NCI-H2029 (cell line): ENCODE data around the gene ADAMTS17.
"Not testable (repeated sequence)": the region's sequence is repeated elsewhere in the genome, so short reads cannot be mapped to it uniquely, and the experiment has no call there.

Experiments used
- DNase-seq: peaks from one replicate; lab custom pipeline; 2025; lab: John Stamatoyannopoulos, UW

Gene ADAMTS17

DNA sequence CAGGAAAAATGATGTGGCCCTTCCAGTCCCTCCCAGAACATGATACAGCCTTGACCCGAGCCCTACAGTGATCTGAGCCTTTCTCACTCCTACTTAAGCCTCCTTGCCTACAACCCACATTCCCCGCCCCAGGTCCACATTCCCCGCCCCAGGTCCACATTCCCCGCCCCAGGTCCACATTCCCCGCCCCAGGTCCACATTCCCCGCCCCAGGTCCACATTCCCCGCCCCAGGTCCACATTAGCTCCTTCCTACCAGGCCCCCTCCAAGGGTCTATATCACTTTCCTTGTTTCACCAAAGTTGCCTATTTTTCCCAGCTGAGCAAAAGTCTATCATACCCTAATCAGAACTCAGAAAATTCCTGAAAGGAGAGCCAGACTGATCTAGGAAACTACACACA lies 2.3 kb downstream of the ADAMTS17 start:
- not testable (repeated sequence) for DNase-seq

DNA sequence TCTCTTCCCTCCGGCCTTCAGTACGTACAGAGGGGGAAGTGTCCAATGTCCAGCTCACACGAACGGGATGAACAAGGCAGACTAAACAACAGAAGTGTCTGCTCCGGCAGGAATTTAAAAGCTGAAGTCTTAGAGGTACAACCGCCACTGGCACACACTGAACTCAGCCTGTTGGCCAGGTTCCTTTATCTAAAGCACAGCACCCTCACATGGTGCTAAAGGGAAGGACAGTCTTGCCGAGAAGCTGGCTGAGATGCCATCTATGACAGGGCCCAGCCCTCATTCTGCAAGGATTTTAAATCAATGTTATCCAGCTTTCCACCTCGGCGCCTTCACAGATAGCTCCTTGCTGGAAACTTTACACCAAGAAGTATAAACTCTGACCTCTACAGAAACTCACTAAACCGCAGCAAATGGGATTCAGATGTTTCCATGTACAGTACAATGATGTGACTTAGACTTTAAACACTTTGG lies 2.8 kb downstream of the ADAMTS17 start:
- peak; percentile 59 for DNase-seq

DNA sequence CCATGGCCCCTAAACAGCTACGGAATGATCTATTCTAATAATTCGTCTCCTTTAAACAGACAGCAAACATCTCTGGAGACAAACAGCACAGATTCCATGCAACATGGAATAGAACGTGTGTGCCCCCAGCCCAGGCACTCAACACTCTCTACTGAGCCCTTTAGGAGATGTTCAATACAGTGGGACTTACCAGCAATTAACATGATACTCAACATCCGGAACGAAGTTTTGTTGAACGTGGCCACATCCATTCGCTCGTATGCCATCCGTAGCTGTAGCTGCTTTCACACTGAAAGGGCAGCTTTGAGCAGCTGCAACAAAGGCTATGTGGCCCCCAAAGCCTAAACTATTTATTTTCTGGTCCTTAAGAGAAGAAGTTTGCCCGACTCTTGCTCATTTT lies 3.5 kb downstream of the ADAMTS17 start:
- no peak for DNase-seq

DNA sequence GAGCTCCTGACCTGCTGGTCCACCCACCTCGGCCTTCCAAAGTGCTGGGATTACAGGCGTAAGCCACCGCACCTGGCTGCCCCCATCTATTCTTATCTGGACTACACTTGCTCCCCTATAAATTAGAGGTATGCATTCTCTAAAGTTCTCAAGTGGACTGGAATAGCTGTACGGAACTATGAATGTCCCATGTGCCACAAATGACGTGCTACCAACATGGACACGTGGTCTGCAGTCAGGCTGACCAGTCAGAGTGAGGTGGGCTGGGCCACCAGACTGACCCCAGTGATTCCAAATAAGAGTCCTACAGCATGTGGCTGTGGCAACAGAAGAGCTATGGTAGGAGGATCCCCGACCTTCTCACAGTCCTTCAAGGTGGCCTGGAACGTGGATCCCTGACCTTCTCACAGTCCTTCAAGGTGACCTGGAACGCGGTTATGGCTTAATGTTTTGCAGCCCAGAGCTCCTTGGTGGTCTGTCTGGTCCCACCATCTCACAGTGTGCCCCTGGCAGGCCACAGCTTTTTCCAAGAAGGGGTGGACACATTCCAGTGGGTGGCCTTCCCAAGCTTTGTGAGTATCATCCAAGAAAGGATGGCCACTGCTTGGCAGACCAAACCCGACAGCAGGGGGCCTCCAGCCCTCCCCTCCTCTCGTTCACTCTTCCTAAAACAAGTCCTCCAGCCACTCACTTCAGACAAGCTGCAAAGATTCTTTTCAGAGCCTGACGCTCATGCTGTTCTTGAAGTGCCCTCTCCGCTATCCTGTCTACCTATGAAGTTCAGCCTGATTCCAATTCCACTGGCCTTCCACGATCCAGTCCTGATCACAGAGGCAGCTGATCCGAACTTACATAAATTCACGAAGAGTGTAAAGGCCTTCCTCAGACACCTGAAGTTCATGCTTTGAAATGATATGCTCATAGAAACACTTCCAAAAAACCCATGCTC lies 4.4 kb downstream of the ADAMTS17 start:
- no peak for DNase-seq

DNA sequence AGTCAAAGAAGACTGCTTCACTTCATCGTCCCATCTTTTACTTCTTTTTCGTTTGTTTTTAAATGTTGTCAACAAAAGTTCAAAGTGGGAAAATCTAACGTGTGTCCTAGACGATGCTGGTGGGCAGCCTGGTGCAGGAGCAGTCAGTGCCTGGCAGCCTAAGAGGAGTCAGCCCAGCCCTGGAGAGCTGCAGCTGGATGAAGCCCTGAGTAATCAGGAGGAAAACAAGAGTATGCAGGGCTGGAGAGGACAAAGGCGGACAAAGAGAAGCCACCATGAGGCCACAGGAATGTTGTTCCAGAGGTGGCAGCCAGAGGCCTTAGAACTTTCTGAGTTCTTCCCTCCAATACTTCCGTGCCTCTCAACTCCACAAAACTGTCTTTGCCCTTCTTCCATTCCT lies 5.7 kb downstream of the ADAMTS17 start:
- no peak for DNase-seq

- no peak for DNase-seq
These were observed 6.3 kb downstream of the ADAMTS17 start for GRCh38 chr15:100335335-100335999.

DNA sequence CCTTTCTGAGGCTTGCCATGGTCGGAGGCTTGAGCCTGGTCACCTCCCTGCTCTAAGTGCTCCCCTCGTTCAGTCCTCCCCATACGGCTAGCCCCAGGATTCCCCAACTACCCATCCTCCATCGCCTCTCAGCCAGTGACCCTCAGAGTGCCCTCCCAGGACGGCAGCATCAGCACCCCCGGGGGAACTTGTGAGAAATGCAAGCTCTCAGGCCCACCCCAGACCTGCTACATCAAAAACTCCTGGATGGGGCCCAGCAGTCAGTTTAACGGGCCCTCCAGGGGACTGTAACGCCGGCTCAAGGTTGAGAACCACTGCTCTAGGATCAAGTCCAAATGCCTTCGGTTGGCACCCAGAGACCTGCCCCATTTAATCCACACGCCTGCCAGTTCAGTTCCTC lies 6.9 kb downstream of the ADAMTS17 start:
- no peak for DNase-seq

GRCh38 chr15:100334456-100334855 lies 7.3 kb downstream of the ADAMTS17 start:
- no peak for DNase-seq

DNA sequence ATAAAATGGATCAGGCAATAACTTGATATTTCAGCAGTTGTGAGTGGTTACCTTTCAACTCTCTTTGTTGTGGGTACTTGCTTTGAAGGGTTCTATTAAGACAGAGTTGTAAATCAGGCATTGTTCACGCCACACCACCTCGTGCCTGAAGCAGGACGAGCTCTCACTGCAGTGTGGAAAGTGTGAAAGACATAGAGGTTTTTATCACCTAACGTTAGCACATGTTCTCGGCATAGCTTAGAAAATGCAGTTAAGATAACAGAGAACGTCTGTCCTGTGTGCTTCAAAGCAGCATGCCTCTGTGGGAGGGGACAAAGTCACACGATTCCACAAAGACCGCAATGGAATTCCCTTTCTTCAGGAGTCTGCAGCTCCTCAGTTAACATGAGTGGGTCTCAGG lies 7.8 kb downstream of the ADAMTS17 start:
- DNase-seq, result no peak

DNA sequence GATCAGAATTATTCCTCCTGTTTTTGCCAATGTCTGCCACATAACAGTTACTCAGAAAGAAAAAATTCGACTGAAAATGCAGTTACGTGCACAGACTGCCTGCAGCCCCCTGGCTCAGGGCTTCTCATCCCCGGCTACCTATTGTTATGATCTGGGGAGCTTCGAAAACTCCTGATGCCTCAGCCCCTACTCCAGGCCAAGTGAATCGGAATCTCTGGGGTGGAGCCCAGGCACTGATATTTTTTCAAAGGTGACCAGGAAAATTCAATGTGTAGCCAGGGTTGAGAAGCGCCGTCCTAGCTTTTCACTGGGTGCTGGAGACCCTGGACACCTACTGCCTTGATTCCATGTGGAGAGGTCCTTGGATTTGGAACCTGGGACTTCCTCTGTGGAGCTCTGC lies 8.5 kb downstream of the ADAMTS17 start:
- DNase-seq, result no peak

DNA sequence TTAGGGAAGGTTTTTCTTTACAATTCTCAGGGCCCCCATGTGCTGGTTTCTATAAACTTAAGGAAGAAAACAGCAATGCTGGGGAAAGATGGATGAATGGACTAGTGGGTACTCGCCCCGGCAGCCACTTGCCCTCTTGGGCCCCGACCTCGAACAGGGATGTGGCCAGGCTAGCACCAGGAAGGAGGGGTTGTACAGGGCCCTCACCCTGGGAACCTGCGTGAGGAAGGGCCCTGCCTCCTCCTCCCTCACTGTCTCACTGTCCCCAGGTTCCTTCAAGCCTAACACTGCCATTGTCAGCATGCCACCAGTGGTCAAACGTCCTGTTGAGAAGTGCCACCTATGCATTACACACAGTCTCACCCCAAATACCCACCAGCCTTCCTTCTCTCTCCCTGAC lies 9.1 kb downstream of the ADAMTS17 start:
- no peak for DNase-seq

GRCh38 chr15:100332231-100332630 lies 9.5 kb downstream of the ADAMTS17 start:
- DNase-seq, result no peak

GRCh38 chr15:100330629-100331215 lies 11.1 kb downstream of the ADAMTS17 start:
- DNase-seq, result no peak

GRCh38 chr15:100330221-100330620 lies 11.6 kb downstream of the ADAMTS17 start:
- no peak for DNase-seq

- no peak for DNase-seq
These were observed 13.0 kb downstream of the ADAMTS17 start for GRCh38 chr15:100328796-100329195.

DNA sequence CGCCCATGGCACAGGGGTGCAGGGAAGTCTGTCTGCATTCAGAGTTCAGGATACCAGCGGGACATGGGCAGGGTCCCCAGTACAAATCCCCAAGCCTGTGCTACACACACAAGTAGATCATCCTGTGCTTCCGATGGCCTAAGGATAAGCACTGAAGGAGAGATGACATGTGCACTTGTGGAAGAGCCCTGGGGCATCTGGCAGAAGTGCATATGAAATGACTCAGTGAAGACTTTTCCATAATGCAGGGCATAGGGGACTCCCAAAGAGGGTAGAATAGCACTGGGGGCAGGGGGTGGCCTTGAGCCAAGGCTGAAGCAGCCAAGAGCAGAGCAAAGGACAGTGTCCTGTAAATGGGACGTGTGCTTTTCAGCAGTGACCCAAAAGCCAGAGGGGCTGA lies 22.9 kb downstream of the ADAMTS17 start:
- DNase-seq, result no peak

DNA sequence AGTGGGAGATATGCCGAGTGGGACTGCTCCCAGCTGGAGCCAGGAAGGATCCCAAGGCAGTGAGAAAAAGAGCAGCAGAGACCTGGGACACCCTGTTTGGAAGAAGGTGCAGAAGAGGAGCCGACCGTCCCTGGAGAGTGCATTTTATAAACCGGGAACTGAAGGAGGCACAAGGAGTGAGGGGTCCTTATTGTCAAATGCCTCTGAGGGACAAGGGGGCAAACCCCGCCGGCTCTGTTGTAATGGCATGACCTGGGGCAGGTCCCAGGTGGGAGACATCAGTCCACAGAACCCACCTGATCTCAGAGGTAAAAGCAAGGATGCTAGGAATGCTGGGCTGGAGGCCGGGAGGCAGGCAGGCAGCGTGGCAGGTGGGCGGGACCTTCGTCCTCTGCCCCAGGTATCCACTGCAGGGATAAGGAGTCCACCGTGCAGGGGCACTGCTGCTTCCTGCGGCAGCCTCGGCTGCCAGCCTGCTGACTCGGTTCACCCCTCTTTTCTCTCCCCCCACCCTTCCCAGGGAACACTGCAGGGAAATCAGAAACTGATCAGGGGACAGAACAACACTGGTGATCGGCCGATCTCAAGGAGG lies 26.9 kb downstream of the ADAMTS17 start:
- DNase-seq, result no peak

- no peak for DNase-seq
These were observed 29.8 kb downstream of the ADAMTS17 start for GRCh38 chr15:100311833-100312476.

GRCh38 chr15:100311154-100311625 lies 30.6 kb downstream of the ADAMTS17 start:
- DNase-seq, result no peak

DNA sequence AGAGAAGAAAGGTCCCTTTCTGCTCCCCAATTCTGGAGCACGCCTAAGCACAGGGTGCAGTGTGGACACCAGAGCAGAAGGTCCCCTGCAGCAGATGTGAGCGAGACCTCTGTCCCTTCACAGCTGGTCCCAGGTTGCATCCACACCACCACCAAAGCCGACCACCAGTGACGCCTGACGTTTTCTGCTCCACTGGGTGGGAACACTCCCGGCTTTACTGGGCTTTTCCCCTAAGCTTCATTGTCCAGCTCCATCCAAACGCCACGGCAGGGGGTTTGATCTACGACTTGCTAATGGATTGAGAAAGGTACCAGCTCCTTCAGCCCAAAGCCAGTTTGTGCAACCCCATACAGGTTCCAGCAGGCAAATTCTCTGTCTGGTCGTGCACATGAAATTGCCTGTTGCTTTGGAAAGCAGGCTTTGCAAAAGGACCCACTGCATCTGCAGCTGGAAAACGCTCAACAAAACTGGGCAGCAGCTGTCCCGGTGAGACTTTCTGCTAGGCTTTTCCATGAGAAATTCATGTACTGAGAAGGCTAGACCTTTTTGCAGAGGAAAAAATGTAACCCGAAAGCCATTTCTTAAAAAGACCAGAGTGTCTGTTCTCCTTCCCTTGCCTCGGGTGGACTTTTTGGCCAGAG lies 31.1 kb downstream of the ADAMTS17 start:
- no peak for DNase-seq

GRCh38 chr15:100310041-100310405 lies 31.8 kb downstream of the ADAMTS17 start:
- no peak for DNase-seq
